Sigmoid colon (tissue), 3 donors: ENCODE results near the gene GAGE2A.

Source experiments
- CTCF ChIP-seq, 4 experiments: fragments of 450-650 bp in 3 of 4; fragments of 200-600 bp in 1 of 4; IDR thresholded peaks; one replicate each; pipeline ENCODE4 v1.5.1; 2016 to 2019; ENCODE audit warnings: antibody characterized with exemption in 4 of 4, mild to moderate bottlenecking in 3 of 4, moderate library complexity in 2 of 4
- POLR2A ChIP-seq, 2 donors: fragments of 450-650 bp; IDR thresholded peaks; one replicate each; pipeline ENCODE4 v1.6.1; 2016; ENCODE audit warnings: antibody characterized with exemption in 2 of 2, mild to moderate bottlenecking in 2 of 2, moderate library complexity in 2 of 2

- TF ChIP-seq CTCF (IDR thresholded peaks at IDR 0.05) (no peak), POLR2A (IDR thresholded peaks at IDR 0.05) (no peak)
Observed at GRCh38 chrX:49644991-49645637, 55.8 kb downstream of the GAGE2A start.
